ENCODE measurements around the gene PUM1.
"Not testable (repeated sequence)": the region's sequence is repeated elsewhere in the genome, so short reads cannot be mapped to it uniquely, and the experiment has no call there.

PUM1 gene

DNA sequence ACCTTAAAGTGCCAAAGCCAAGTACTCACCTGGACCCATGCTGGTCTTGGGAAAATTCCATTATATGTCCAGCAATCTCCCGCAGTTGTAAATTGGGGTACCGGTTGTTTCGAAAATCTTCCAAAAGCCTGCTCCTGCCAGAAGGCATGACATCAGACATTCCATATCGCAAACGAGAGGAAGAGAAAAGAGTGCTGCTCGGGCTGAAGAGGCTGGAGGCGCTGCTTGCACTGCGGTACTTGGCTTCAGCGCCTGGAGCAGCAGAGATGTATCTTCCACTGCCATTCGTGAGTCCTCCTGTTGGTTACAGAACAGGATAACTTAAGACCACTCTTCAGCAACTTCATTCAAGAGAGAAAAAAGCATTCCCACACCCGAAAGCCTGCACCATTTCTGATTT, 111.8 kb downstream of the PUM1 start:
- no peak overlapping the region for H3K9ac ChIP-seq (ENCODE audit: low read length)
- H3K9me3 ChIP-seq (ENCODE audit: control insufficient read depth, low read length): no peaks in the 10 kb centered on the region
- no peak for DNase-seq (ENCODE audit: low read depth)
- no peaks in the 10 kb centered on the region for H3K27me3 ChIP-seq (replicated peaks; ENCODE audit: control insufficient read depth, insufficient read depth, low read length)
- peaks cover 78% of the 10 kb centered on the region for H3K36me3 ChIP-seq (ENCODE audit: control insufficient read depth, insufficient read depth, low read length, severe bottlenecking)
- H3K4me3 ChIP-seq (ENCODE audit: low read length): no peak overlapping the region
- H3K4me1 ChIP-seq (ENCODE audit: control insufficient read depth, insufficient read depth, low read length): peaks cover 14% of the 10 kb centered on the region

DNA sequence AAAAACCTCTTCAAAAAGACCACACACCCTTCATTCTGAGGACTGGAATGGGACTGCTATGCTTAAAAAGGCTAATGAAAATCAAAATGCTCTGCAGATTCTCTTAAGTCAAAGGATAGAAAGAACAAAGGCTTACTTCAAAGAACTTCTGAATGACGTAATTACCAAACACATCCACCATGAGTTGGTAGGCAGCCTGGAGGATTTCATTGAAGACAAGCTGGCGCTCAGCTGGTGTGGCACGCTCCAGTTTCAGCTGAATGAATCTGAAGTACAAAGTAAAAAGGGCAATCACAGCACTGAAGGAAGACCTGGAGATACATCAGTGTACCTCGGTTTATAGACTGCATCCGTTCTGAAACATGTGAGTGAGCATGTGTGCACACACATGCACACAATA, 113.4 kb downstream of the PUM1 start:
- Histone ChIP-seq H3K4me3 (ENCODE audit: low read length) (no peak overlapping the region), H3K27me3 (replicated peaks; ENCODE audit: control insufficient read depth, insufficient read depth, low read length) (no peaks in the 10 kb centered on the region), H3K4me1 (ENCODE audit: control insufficient read depth, insufficient read depth, low read length) (peaks cover 14% of the 10 kb centered on the region), H3K9me3 (ENCODE audit: control insufficient read depth, low read length) (no peaks in the 10 kb centered on the region), H3K9ac (ENCODE audit: low read length) (no peak overlapping the region), H3K36me3 (ENCODE audit: control insufficient read depth, insufficient read depth, low read length, severe bottlenecking) (peaks cover 77% of the 10 kb centered on the region)
- DNase-seq (ENCODE audit: low read depth): no peak

GRCh38 chr1:30950700-30951099, 114.8 kb downstream of the PUM1 start:
- no peak overlapping the region for H3K9ac ChIP-seq (ENCODE audit: low read length)
- H3K4me3 ChIP-seq (ENCODE audit: low read length): no peak overlapping the region
- H3K9me3 ChIP-seq (ENCODE audit: control insufficient read depth, low read length): no peaks in the 10 kb centered on the region
- no peaks in the 10 kb centered on the region for H3K27me3 ChIP-seq (replicated peaks; ENCODE audit: control insufficient read depth, insufficient read depth, low read length)
- DNase-seq (ENCODE audit: low read depth): no peak
- peaks cover 4% of the 10 kb centered on the region for H3K4me1 ChIP-seq (ENCODE audit: control insufficient read depth, insufficient read depth, low read length)
- H3K36me3 ChIP-seq (ENCODE audit: control insufficient read depth, insufficient read depth, low read length, severe bottlenecking): peaks cover 76% of the 10 kb centered on the region

DNA sequence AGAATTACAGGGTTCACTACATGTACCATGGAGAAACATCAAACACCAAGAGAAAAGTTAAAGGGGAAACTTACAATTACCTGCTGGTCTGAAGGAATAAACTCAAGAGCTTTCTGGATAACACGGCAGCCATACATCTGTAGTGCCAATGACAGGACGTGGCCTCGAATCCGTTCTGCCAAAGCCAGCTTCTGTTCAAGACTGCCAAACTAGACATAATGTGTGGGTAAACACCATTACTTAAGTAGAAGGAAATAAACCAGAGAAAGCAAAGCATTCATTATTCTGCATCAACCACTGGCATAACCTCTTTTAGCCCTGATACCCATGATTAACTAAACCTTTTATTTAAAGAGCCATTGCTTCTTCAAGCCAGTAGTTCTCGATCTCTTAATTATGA, 115.5 kb downstream of the PUM1 start:
- no peak for DNase-seq (ENCODE audit: low read depth)
- Histone ChIP-seq H3K4me1 (ENCODE audit: control insufficient read depth, insufficient read depth, low read length) (no peaks in the 10 kb centered on the region), H3K36me3 (ENCODE audit: control insufficient read depth, insufficient read depth, low read length, severe bottlenecking) (peaks cover 83% of the 10 kb centered on the region), H3K27me3 (replicated peaks; ENCODE audit: control insufficient read depth, insufficient read depth, low read length) (no peaks in the 10 kb centered on the region), H3K4me3 (ENCODE audit: low read length) (no peak overlapping the region), H3K9me3 (ENCODE audit: control insufficient read depth, low read length) (no peaks in the 10 kb centered on the region), H3K9ac (ENCODE audit: low read length) (no peak overlapping the region)

DNA sequence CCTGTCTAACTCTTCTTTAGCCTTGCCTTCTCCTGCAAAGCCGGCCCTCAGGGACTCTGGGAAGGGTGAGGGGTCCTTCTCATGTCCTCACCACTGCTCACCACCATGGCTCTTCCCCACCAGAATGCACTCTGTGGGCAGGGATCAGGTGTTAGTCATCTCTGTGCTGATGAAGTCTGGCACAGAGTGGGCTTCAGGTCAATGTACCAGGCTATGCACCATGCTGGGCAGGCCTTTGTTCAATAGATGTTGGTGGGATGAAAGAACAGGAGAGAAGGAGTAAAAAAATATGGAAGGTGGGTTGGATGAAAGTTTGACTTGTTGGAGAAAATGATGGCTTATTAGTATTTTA, 116.1 kb downstream of the PUM1 start:
- H3K4me1 ChIP-seq (ENCODE audit: control insufficient read depth, insufficient read depth, low read length); H3K9me3 ChIP-seq (ENCODE audit: control insufficient read depth, low read length); DNase-seq (ENCODE audit: low read depth); H3K4me3 ChIP-seq (ENCODE audit: low read length); H3K9ac ChIP-seq (ENCODE audit: low read length); H3K27me3 ChIP-seq (replicated peaks; ENCODE audit: control insufficient read depth, insufficient read depth, low read length): not testable (repeated sequence)
- peaks cover 84% of the 10 kb centered on the region for H3K36me3 ChIP-seq (ENCODE audit: control insufficient read depth, insufficient read depth, low read length, severe bottlenecking)

GRCh38 chr1:30948813-30949486, 116.6 kb downstream of the PUM1 start:
- not testable (repeated sequence) for H3K27me3 ChIP-seq (replicated peaks; ENCODE audit: control insufficient read depth, insufficient read depth, low read length); H3K4me3 ChIP-seq (ENCODE audit: low read length); H3K9ac ChIP-seq (ENCODE audit: low read length); DNase-seq (ENCODE audit: low read depth); H3K9me3 ChIP-seq (ENCODE audit: control insufficient read depth, low read length); H3K4me1 ChIP-seq (ENCODE audit: control insufficient read depth, insufficient read depth, low read length)
- H3K36me3 ChIP-seq (ENCODE audit: control insufficient read depth, insufficient read depth, low read length, severe bottlenecking): peaks cover 84% of the 10 kb centered on the region

DNA sequence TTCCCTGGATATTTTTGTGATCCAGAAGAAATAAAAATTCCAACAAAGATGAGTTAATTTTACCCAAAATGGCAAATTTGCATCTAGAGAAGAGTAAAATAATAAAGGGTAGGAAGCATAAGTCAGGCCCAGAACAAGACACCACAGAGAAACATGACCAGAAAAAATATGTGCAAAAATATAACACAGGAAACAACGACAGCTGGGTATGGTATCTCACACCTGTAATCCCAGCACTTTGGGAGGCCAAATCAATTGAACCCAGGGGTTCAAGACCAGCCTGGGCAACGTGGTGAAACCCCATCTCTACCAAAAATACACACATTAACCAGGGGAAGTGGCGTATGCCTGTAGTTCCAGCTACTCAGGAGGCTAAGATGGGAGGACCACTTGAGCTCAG, 117.2 kb downstream of the PUM1 start:
- Histone ChIP-seq H3K4me1 (ENCODE audit: control insufficient read depth, insufficient read depth, low read length) (no peaks in the 10 kb centered on the region), H3K27me3 (replicated peaks; ENCODE audit: control insufficient read depth, insufficient read depth, low read length) (no peaks in the 10 kb centered on the region), H3K36me3 (ENCODE audit: control insufficient read depth, insufficient read depth, low read length, severe bottlenecking) (peaks cover 84% of the 10 kb centered on the region), H3K9ac (ENCODE audit: low read length) (no peak overlapping the region), H3K9me3 (ENCODE audit: control insufficient read depth, low read length) (no peaks in the 10 kb centered on the region), H3K4me3 (ENCODE audit: low read length) (no peak overlapping the region)
- no peak for DNase-seq (ENCODE audit: low read depth)

GRCh38 chr1:30947212-30947611, 118.3 kb downstream of the PUM1 start:
- H3K4me1 ChIP-seq (ENCODE audit: control insufficient read depth, insufficient read depth, low read length): no peaks in the 10 kb centered on the region
- H3K9me3 ChIP-seq (ENCODE audit: control insufficient read depth, low read length): no peaks in the 10 kb centered on the region
- peaks cover 84% of the 10 kb centered on the region for H3K36me3 ChIP-seq (ENCODE audit: control insufficient read depth, insufficient read depth, low read length, severe bottlenecking)
- H3K4me3 ChIP-seq (ENCODE audit: low read length): no peak overlapping the region
- no peak for DNase-seq (ENCODE audit: low read depth)
- no peak overlapping the region for H3K9ac ChIP-seq (ENCODE audit: low read length)
- no peaks in the 10 kb centered on the region for H3K27me3 ChIP-seq (replicated peaks; ENCODE audit: control insufficient read depth, insufficient read depth, low read length)

GRCh38 chr1:30942326-30942963, 123.1 kb downstream of the PUM1 start:
- no peak overlapping the region for H3K9ac ChIP-seq (ENCODE audit: low read length)
- no peak overlapping the region for H3K4me3 ChIP-seq (ENCODE audit: low read length)
- H3K4me1 ChIP-seq (ENCODE audit: control insufficient read depth, insufficient read depth, low read length): peaks cover 6% of the 10 kb centered on the region
- no peaks in the 10 kb centered on the region for H3K27me3 ChIP-seq (replicated peaks; ENCODE audit: control insufficient read depth, insufficient read depth, low read length)
- no peaks in the 10 kb centered on the region for H3K9me3 ChIP-seq (ENCODE audit: control insufficient read depth, low read length)
- H3K36me3 ChIP-seq (ENCODE audit: control insufficient read depth, insufficient read depth, low read length, severe bottlenecking): peaks cover 83% of the 10 kb centered on the region
- no peak for DNase-seq (ENCODE audit: low read depth)

- DNase-seq (ENCODE audit: low read depth): no peak
- peaks cover 88% of the 10 kb centered on the region for H3K36me3 ChIP-seq (ENCODE audit: control insufficient read depth, insufficient read depth, low read length, severe bottlenecking)
Measured at GRCh38 chr1:30940541-30940940, 125.0 kb downstream of the PUM1 start.

DNA sequence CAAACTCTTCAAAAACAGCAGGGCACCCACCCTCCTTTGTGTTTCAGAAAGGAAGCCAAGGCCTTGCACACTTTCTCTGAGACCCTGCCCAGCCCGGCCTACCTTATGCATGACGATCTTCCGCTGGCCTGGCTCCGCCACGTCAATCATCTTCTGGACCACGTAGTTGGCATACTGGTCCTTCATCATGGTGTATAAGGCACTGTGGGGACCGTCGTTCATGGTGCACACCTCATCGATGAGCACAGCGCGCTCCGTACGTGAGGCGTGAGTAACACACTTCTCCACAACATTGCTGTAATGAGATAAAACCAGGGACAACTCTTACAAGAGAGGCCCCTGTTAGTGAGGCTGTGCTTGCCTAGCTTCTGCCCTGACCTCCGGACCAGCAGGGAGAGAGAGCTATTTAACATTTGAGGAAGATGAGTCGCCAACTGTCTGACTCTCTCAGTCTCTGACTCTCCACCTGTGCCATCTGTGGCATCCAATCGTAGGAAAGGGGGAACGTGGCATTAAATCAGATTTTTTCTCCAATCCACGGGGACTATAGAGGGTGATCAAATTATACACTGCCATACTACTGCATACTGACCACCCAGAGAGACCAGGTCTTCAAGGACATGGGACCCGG, 128.9 kb downstream of the PUM1 start:
- Histone ChIP-seq H3K27me3 (replicated peaks; ENCODE audit: control insufficient read depth, insufficient read depth, low read length) (no peaks in the 10 kb centered on the region), H3K4me1 (ENCODE audit: control insufficient read depth, insufficient read depth, low read length) (peaks cover 7% of the 10 kb centered on the region), H3K9ac (ENCODE audit: low read length) (no peak overlapping the region), H3K9me3 (ENCODE audit: control insufficient read depth, low read length) (no peaks in the 10 kb centered on the region), H3K36me3 (ENCODE audit: control insufficient read depth, insufficient read depth, low read length, severe bottlenecking) (peaks cover 86% of the 10 kb centered on the region), H3K4me3 (ENCODE audit: low read length) (no peak overlapping the region)
- no peak for DNase-seq (ENCODE audit: low read depth)

More at GRCh38 chr1:30940541-30940940, 125.0 kb downstream of the PUM1 start:
- H3K9ac ChIP-seq (ENCODE audit: low read length): no peak overlapping the region
- peaks cover 6% of the 10 kb centered on the region for H3K4me1 ChIP-seq (ENCODE audit: control insufficient read depth, insufficient read depth, low read length)
- H3K27me3 ChIP-seq (replicated peaks; ENCODE audit: control insufficient read depth, insufficient read depth, low read length): no peaks in the 10 kb centered on the region
- no peaks in the 10 kb centered on the region for H3K9me3 ChIP-seq (ENCODE audit: control insufficient read depth, low read length)
- H3K4me3 ChIP-seq (ENCODE audit: low read length): no peak overlapping the region

All from adipocyte (in vitro differentiated cells).